CD14-positive monocyte (primary cell): Measurements from ENCODE around the gene C3orf52. TPM values are rescaled to one million over a fixed set of nuclear protein-coding genes. Genes with fewer than 3 reads are reported as not detected.

ENCODE experiments used
- DNase-seq, 3 donors: peaks; one replicate each; pipeline ENCODE4 v3.0.0-alpha.2; 2011 to 2022
- H2AFZ ChIP-seq: 2 replicates; pipeline ENCODE4 v1.6.0; 2012; ENCODE audit warnings: mild to moderate bottlenecking, low read depth, low read length, inconsistent platforms; ENCODE audit not compliant: insufficient read depth, poor library complexity, severe bottlenecking
- H3K27ac ChIP-seq, 2 donors: 1 replicate in 1 of 2; 2 replicates in 1 of 2; pipeline ENCODE4 v1.5.1; 2012 to 2013; ENCODE audit warnings: low read length in 2 of 2, control low read depth in 1 of 2, inconsistent platforms in 1 of 2, low read depth in 1 of 2, mild to moderate bottlenecking in 1 of 2
- H3K27me3 ChIP-seq, 2 donors: one replicate each; pipeline versions ENCODE4 v1.6.0 to v1.6.1; 2011 to 2013; ENCODE audit warnings: low read length in 2 of 2; ENCODE audit not compliant: control insufficient read depth in 2 of 2, insufficient read depth in 2 of 2
- H3K36me3 ChIP-seq, 2 donors: replicated peaks in 1 of 2; 1 replicate in 1 of 2; 2 replicates in 1 of 2; pipeline versions ENCODE4 v1.5.1 to v1.6.1; 2012 to 2013; ENCODE audit warnings: low read length in 2 of 2, control low read depth in 1 of 2, inconsistent platforms in 1 of 2, mild to moderate bottlenecking in 1 of 2; ENCODE audit not compliant: insufficient read depth in 2 of 2, control insufficient read depth in 1 of 2
- H3K4me1 ChIP-seq, 2 donors: 1 replicate in 1 of 2; 2 replicates in 1 of 2; pipeline versions ENCODE4 v1.5.1 to v1.6.1; 2012 to 2013; ENCODE audit warnings: low read length in 2 of 2, control low read depth in 1 of 2, inconsistent platforms in 1 of 2, mild to moderate bottlenecking in 1 of 2, moderate library complexity in 1 of 2; ENCODE audit not compliant: insufficient read depth in 2 of 2, control insufficient read depth in 1 of 2
- H3K4me2 ChIP-seq: replicated peaks from 2 replicates; pipeline ENCODE3; 2012; ENCODE audit warnings: low read length, moderate library complexity, mild to moderate bottlenecking; ENCODE audit not compliant: poor library complexity, severe bottlenecking; ENCODE audit errors: extremely low read depth
- H3K4me3 ChIP-seq, 3 experiments: fragments of 200-600 bp in 1 of 3; sonication (generic) in 1 of 3; replicated peaks in 1 of 3; 1 replicate in 2 of 3; 2 replicates in 1 of 3; pipeline ENCODE4 v1.5.1; 2011 to 2013; ENCODE audit warnings: low read length in 3 of 3, mild to moderate bottlenecking in 3 of 3, control low read depth in 2 of 3, low read depth in 2 of 3, inconsistent platforms in 1 of 3, moderate library complexity in 1 of 3
- H3K79me2 ChIP-seq: 2 replicates; pipeline ENCODE4 v1.6.0; 2012; ENCODE audit warnings: mild to moderate bottlenecking, control low read depth, inconsistent platforms, low read length, moderate library complexity; ENCODE audit not compliant: insufficient read depth
- H3K9ac ChIP-seq: 2 replicates; pipeline ENCODE4 v1.6.0; 2017; ENCODE audit warnings: low read length, mild to moderate bottlenecking; ENCODE audit not compliant: insufficient read depth, poor library complexity, severe bottlenecking
- H3K9me3 ChIP-seq, 2 donors: replicated peaks in 1 of 2; 1 replicate in 1 of 2; 2 replicates in 1 of 2; pipeline versions ENCODE4 v1.5.1 to v1.6.1; 2012 to 2013; ENCODE audit warnings: low read length in 2 of 2, control low read depth in 1 of 2; ENCODE audit not compliant: control insufficient read depth in 1 of 2, insufficient read depth in 1 of 2
- H4K20me1 ChIP-seq: 2 replicates; pipeline ENCODE4 v1.6.0; 2012; ENCODE audit warnings: mild to moderate bottlenecking, low read length, control low read depth, moderate library complexity; ENCODE audit not compliant: insufficient read depth
- H3K27ac Mint-ChIP-seq, 7 donors: one replicate each; pipeline ENCODE4 v1.8.0; 2020; ENCODE audit warnings: mild to moderate bottlenecking in 7 of 7, mixed read lengths in 7 of 7, moderate library complexity in 6 of 7, inconsistent platforms in 2 of 7
- H3K27me3 Mint-ChIP-seq, 3 donors: one replicate each; pipeline ENCODE4 v1.8.0; 2021 to 2022; ENCODE audit warnings: low read depth in 3 of 3, mild to moderate bottlenecking in 3 of 3, mixed read lengths in 3 of 3, moderate library complexity in 3 of 3, inconsistent platforms in 1 of 3
- H3K36me3 Mint-ChIP-seq, 2 donors: one replicate each; pipeline ENCODE4 v1.8.0; 2020; ENCODE audit warnings: mixed read lengths in 2 of 2, inconsistent platforms in 1 of 2, mild to moderate bottlenecking in 1 of 2
- H3K4me1 Mint-ChIP-seq: one replicate; pipeline ENCODE4 v1.8.0; 2020; ENCODE audit warnings: mild to moderate bottlenecking, mixed read lengths
- H3K4me3 Mint-ChIP-seq, 2 donors: one replicate each; pipeline ENCODE4 v1.8.0; 2020; ENCODE audit warnings: mild to moderate bottlenecking in 2 of 2, mixed read lengths in 2 of 2, moderate library complexity in 1 of 2
- H3K9me3 Mint-ChIP-seq, 7 donors: one replicate each; pipeline ENCODE4 v1.8.0; 2020 to 2022; ENCODE audit warnings: mixed read lengths in 7 of 7, mild to moderate bottlenecking in 6 of 7, moderate library complexity in 6 of 7, inconsistent platforms in 2 of 7
- WGBS: methylation state at CpG from one replicate; pipeline ENCODE4 v1.1.5; 2013; ENCODE audit warnings: missing lambda C conversion rate; ENCODE audit not compliant: insufficient coverage; 5-methylcytosine and 5-hydroxymethylcytosine counted together
- intact Hi-C, 2 donors: fragments of 100-400 bp; cut with micrococcal nuclease; formaldehyde crosslinking; loops; one replicate each; pipeline versions ENCODE4 v1.15.0 to v1.15.1; 2023
- polyA plus RNA-seq, 3 donors: library from polyadenylated mRNA; depleted of rRNA in 1 of 3; unstranded in 2 of 3; stranded (reverse) in 1 of 3; fragments of 300-500 nt in 2 of 3; fragments of >200 nt in 1 of 3; fragmentation: Illumina TruSeq in 2 of 3; gene quantifications; 1 replicate in 2 of 3; 2 replicates in 1 of 3; pipeline ENCODE4 v1.2.3, GENCODE V29; 2012 to 2021
- TF ChIP-seq, protein P1 (sequence below): fragments of 200-600 bp; IDR thresholded peaks from one replicate; pipeline ENCODE4 v1.8.0; 2022; ENCODE audit warnings: antibody characterized with exemption, mild to moderate bottlenecking

Gene C3orf52
- polyA plus RNA-seq, 3 donors: not detected

- H3K27ac Mint-ChIP-seq: peak overlapping the region in 1 of 7 donors; percentile 55
- no peaks in the 10 kb centered on the region for H3K36me3 Mint-ChIP-seq
These were observed 47.3 kb upstream of the C3orf52 start for GRCh38 chr3:112038863-112039262.

GRCh38 chr3:112041321-112041720 is 44.9 kb upstream of the C3orf52 start:
- Mint-ChIP-seq H3K4me1 (no peaks in the 10 kb centered on the region), H3K27ac (no peak overlapping the region), H3K27me3 (peaks cover 0 to 4% (median 2%) of the 10 kb centered on the region in 3 donors), H3K9me3 (peaks cover 0 to 5% (median 2%) of the 10 kb centered on the region in 7 donors), H3K4me3 (no peak overlapping the region), H3K36me3 (no peaks in the 10 kb centered on the region)
- no peaks in the 10 kb centered on the region for H4K20me1 ChIP-seq
- H3K36me3 ChIP-seq: no peaks in the 10 kb centered on the region
- no peak overlapping the region for H3K4me2 ChIP-seq
- no peaks in the 10 kb centered on the region for H3K9me3 ChIP-seq
- no peak overlapping the region for H3K9ac ChIP-seq
- TF ChIP-seq, protein P1, sequence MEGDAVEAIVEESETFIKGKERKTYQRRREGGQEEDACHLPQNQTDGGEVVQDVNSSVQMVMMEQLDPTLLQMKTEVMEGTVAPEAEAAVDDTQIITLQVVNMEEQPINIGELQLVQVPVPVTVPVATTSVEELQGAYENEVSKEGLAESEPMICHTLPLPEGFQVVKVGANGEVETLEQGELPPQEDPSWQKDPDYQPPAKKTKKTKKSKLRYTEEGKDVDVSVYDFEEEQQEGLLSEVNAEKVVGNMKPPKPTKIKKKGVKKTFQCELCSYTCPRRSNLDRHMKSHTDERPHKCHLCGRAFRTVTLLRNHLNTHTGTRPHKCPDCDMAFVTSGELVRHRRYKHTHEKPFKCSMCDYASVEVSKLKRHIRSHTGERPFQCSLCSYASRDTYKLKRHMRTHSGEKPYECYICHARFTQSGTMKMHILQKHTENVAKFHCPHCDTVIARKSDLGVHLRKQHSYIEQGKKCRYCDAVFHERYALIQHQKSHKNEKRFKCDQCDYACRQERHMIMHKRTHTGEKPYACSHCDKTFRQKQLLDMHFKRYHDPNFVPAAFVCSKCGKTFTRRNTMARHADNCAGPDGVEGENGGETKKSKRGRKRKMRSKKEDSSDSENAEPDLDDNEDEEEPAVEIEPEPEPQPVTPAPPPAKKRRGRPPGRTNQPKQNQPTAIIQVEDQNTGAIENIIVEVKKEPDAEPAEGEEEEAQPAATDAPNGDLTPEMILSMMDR: no peak
- H3K27me3 ChIP-seq: no peaks in the 10 kb centered on the region
- H3K4me3 ChIP-seq: no peak overlapping the region
- DNase-seq: no peak
- no peak overlapping the region for H2AFZ ChIP-seq
- H3K4me1 ChIP-seq: peaks cover 0 to 2% of the 10 kb centered on the region in 2 donors
- no peaks in the 10 kb centered on the region for H3K79me2 ChIP-seq
- no peak overlapping the region for H3K27ac ChIP-seq
- intact Hi-C loops: no loop called here

More at GRCh38 chr3:112038863-112039262, 47.3 kb upstream of the C3orf52 start:
- H3K9me3 ChIP-seq: no peaks in the 10 kb centered on the region
- H3K9me3 Mint-ChIP-seq: peaks cover 0 to 5% (median 2%) of the 10 kb centered on the region in 7 donors
- H3K9ac ChIP-seq: no peak overlapping the region
- H3K4me3 Mint-ChIP-seq: no peak overlapping the region
- no peaks in the 10 kb centered on the region for H4K20me1 ChIP-seq
- no peak overlapping the region for H2AFZ ChIP-seq
- H3K27me3 Mint-ChIP-seq: peaks cover 0 to 5% (median 2%) of the 10 kb centered on the region in 3 donors
- H3K27ac ChIP-seq: no peak overlapping the region
- no peak overlapping the region for H3K4me3 ChIP-seq
- H3K4me2 ChIP-seq: no peak overlapping the region
- H3K36me3 ChIP-seq: no peaks in the 10 kb centered on the region
- H3K27me3 ChIP-seq: no peaks in the 10 kb centered on the region
- 100% methylated on average over 1 of the region's 3 CpGs for WGBS
- DNase-seq: no peak
- TF ChIP-seq, protein P1: no peak
- intact Hi-C loops: no loop called here
- H3K4me1 ChIP-seq: peaks cover 0 to under 1% of the 10 kb centered on the region in 2 donors
- no peaks in the 10 kb centered on the region for H3K79me2 ChIP-seq
- H3K4me1 Mint-ChIP-seq: no peaks in the 10 kb centered on the region
